Stimulated activated CD8-positive, alpha-beta memory T cell treated with anti-CD3 and anti-CD28 coated beads, Interleukin-4, amount 100 ng/mL, for 1 hour (primary cell): ENCODE data around the gene F10.
"Not testable (repeated sequence)": the region's sequence is repeated elsewhere in the genome, so short reads cannot be mapped to it uniquely, and the experiment has no call there.

Source experiments
- DNase-seq, 2 donors: peaks; one replicate each; pipeline ENCODE4 v3.0.0-alpha.2; 2020; ENCODE audit warnings: low read depth in 2 of 2, low spot score in 1 of 2

The F10 gene

DNA sequence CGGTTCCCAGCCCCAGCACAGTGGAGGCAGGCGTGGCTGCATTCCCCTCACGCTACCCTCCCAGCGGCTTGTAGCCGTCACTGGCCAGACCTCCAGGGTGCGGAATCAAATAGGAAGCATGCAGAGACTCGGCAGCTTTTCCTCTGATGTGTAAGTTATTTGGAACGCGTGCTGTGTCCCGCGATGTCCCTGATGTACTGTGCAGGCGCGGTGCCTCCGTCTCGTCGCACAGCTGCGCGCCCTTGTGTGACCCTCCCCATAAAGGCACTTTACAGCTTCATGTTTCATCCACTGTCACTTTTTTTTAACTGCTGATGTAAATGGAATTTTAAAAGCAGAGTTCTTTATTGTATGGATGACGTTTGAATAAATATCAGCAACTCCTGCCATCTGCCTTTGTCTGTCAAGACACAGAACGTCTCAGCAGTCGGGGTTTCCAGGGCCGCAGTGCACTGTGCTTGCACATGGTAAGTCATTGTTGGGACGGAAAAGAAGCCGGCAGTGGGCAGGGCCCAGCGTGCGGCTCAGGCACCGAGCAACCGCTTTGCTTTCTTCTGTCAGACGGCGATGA is 24.4 kb upstream of the F10 start:
- DNase-seq: no peak

DNA sequence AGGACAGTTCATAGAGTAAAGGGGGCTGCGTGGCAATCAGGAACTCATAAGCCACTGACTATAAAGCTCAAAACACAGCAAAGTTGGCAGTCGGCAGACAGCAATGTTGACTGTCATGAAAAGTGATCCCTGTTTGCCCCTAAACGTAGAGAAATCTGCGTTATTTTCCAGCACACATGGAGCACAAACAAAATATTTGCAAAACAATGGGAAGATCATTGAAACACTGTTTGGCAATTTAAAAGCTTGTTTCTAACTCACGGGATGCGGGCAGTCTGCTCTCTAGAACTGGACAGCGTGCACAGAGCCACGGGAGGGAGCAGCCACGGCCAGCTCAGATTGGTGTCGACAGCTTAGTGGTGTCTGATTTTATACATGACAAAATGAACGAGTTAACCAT is 23.5 kb upstream of the F10 start:
- DNase-seq: no peak

GRCh38 chr13:113102302-113102701 is 20.3 kb upstream of the F10 start:
- DNase-seq: not testable (repeated sequence)

GRCh38 chr13:113102727-113103126 is 19.9 kb upstream of the F10 start:
- no peak for DNase-seq

DNA sequence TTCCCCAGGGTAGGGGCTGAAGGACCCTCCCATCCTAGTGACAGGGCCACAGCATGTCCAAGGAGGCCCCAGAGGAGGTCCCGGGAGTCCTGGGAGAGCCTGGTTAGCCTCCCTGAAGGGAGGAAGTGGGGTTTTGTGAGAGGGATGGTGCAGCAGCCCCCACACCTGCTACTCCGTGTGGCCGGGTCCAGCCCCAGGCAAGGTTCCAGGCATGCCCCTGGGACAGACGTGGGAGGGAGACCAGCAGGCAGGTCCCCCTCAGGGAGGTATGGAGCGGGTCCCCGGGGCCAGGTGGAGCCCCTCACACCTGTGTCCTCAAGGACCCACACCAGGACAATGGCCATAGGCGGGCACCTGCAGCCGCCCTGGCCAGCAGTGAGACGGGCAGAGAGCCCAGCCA is 19.0 kb upstream of the F10 start:
- DNase-seq: no peak

- DNase-seq: no peak
These were observed 17.3 kb upstream of the F10 start, which contains the start of gene F7 for GRCh38 chr13:113105032-113105920. Gene F7 (plus strand): TSS chr13:113105791. CDS start chr13:113105842, 51 bp downstream.

- DNase-seq: no peak
These were observed 16.6 kb upstream of the F10 start for GRCh38 chr13:113105921-113106452.

- DNase-seq: no peak
These were observed 15.8 kb upstream of the F10 start for GRCh38 chr13:113106711-113107351.

- not testable (repeated sequence) for DNase-seq
These were observed 14.1 kb upstream of the F10 start for GRCh38 chr13:113108521-113108920.

DNA sequence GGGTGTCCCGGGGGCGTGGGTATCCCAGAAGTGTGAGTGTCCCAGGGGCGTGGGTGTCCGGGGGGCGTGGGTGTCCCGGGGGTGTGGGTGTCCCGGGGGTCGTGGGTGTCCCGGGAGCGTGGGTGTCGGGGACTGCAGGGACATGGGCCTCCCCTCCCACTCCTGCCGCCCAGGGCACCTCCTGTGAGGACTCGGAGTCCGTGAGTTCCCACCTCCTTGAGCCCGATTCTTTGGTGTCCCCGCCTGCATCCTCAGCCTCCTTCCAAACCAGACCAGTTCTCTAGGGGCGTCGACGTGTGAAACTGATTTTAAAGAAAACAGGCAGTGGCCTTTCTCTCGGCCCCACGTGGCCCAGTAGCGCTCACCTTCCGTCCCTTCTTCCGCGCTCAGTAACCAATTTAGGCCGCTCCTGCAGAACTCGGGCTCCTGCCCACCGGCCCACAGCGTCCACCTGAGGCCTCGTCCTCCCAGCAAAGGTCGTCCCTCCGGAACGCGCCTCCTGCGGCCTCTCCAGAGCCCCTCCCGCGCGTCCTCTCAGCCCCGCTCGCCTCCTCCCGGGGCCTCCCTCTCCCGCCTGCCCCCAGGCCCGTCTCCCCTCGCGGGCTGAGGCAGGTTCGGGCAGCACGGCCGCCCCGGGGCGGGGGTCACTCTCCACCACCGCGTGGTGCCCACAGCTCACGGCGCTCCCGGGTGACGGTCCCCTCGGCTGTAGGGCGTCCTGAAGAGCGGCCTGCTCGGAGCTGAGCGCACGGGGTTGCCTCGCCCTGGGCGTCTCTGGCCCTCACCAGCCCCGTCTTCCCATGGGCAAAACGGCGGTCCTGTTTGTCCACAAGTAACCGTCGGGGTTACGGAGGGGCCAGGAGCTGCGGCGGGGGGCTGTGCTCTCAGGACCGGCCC is 13.2 kb upstream of the F10 start:
- DNase-seq: no peak

DNA sequence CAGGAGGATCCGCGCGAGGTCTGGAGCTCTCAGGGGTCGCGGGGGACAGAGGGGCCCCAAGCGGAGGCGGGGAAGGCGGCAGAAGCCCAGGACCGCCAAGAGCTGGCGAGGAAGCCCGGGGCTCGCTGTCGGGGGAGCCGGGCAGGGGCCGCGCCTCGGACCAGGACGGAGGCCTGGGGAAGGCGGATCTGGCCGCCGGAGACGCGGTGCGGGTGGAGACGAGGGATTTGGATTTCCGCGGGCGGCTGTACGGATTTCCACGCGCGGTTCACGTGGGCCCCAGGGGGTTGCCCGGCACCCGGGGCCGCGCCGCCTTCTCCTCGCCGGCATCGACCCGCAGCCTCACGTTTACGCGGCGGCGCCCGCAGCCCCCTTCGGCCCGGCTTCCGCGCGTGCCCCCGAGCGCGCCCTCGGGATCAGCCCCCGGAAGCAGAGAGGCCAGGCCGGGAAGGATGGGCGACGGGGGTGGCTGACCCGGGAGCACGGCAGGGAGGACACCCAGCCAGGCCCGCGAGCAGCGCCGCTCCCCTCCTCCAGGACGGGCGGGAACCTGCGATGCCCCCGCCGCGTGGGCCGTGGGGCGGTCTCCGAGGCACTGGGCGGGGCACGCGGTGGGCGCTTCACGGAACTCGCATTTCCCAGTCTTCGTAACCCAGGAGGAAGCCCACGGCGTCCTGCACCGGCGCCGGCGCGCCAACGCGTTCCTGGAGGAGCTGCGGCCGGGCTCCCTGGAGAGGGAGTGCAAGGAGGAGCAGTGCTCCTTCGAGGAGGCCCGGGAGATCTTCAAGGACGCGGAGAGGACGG is 12.3 kb upstream of the F10 start:
- no peak for DNase-seq

- DNase-seq: no peak
These were observed 11.7 kb upstream of the F10 start for GRCh38 chr13:113110852-113111315.

DNA sequence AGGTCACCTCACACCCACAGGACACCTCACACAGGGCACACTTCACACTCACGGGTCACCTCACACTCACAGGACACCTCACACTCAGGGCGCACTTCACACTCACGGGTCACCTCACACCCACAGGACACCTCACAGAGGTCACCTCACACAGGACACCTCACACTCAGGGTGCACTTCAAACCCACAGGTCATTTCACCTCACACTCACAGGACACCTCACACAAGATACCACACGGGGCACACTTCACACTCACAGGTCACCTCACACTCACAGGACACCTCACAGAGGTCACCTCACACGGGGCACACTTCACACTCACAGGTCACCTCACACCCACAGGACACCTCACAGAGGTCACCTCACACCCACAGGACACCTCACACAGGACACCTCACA is 10.8 kb upstream of the F10 start:
- DNase-seq: not testable (repeated sequence)

DNA sequence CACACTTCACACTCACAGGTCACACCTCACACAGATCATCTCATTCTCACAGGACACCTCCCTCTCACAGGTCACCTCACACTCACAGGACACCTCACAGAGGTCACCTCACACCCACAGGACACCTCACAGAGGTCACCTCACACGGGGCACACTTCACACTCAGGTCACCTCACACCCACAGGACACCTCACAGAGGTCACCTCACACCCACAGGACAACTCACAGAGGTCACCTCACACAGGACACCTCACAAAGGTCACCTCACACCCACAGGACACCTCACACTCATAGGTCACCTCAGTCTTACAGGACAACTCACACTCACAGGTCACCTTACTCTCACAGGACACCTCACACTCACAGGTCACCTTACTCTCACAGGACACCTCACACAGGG is 10.1 kb upstream of the F10 start:
- not testable (repeated sequence) for DNase-seq

GRCh38 chr13:113112893-113113845 is 9.4 kb upstream of the F10 start:
- DNase-seq: no peak

DNA sequence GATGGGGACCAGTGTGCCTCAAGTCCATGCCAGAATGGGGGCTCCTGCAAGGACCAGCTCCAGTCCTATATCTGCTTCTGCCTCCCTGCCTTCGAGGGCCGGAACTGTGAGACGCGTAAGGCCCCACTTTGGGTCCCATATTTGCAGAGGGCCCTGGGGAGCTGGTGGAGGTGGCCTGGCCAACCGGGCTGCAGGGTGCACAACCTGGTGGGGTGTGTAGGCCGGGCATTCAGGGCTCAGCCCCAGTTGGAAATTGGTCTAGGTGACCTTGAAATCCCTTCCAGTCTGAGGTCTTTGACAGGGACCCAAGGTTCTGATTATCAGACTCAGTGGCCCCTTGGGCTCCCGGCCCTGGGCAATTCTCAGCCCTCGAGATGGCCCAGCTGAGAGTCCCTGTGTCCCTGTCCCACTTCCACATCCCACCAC is 8.7 kb upstream of the F10 start:
- DNase-seq: no peak

GRCh38 chr13:113114511-113115362 is 7.9 kb upstream of the F10 start:
- DNase-seq: no peak
